ENCODE measurements around the gene STAT6.
"Not testable (repeated sequence)": the region's sequence is repeated elsewhere in the genome, so short reads cannot be mapped to it uniquely, and the experiment has no call there.

The STAT6 gene

GRCh38 chr12:57089271-57090245 is 21.6 kb downstream of the STAT6 start:
- DNase-seq (ENCODE audit: low read depth in 2 of 2) = no peak

GRCh38 chr12:57088354-57089270 is 22.6 kb downstream of the STAT6 start, which contains the start of gene NAB2:
NAB2 (plus strand) TSS chr12:57089114; CDS start chr12:57089272, 158 bp downstream.
- peak; percentile 70 to 93 for DNase-seq (ENCODE audit: low read depth in 2 of 2)

- DNase-seq (ENCODE audit: low read depth in 2 of 2) = peak; percentile 60 to 72
Measured at GRCh38 chr12:57087691-57088353, 23.3 kb downstream of the STAT6 start.

GRCh38 chr12:57087010-57087690 is 24.0 kb downstream of the STAT6 start:
- DNase-seq (ENCODE audit: low read depth in 2 of 2) = peak; percentile 89 to 96

GRCh38 chr12:57086493-57087009 is 24.6 kb downstream of the STAT6 start:
- DNase-seq (ENCODE audit: low read depth in 2 of 2) = peak in 1 of 2 donors; percentile 50

- no peak for DNase-seq (ENCODE audit: low read depth in 2 of 2)
Measured at GRCh38 chr12:57085999-57086492, 25.1 kb downstream of the STAT6 start.

GRCh38 chr12:57080855-57081254 is 30.3 kb downstream of the STAT6 start:
- no peak for DNase-seq (ENCODE audit: low read depth in 2 of 2)

GRCh38 chr12:57079821-57080220 is 31.3 kb downstream of the STAT6 start:
- no peak for DNase-seq (ENCODE audit: low read depth in 2 of 2)

- DNase-seq (ENCODE audit: low read depth in 2 of 2) = peak; percentile 75 to 94
Measured at GRCh38 chr12:57078519-57079404, 32.4 kb downstream of the STAT6 start, which contains the start of gene NEMP1. NEMP1 (minus strand) TSS chr12:57078791; CDS start chr12:57078745, 46 bp downstream.

GRCh38 chr12:57073566-57074450 is 37.4 kb downstream of the STAT6 start:
- not testable (repeated sequence) for DNase-seq (ENCODE audit: low read depth in 2 of 2)

GRCh38 chr12:57072661-57073060 is 38.5 kb downstream of the STAT6 start:
- no peak for DNase-seq (ENCODE audit: low read depth in 2 of 2)

GRCh38 chr12:57069523-57069922 is 41.6 kb downstream of the STAT6 start:
- DNase-seq (ENCODE audit: low read depth in 2 of 2) = no peak

GRCh38 chr12:57066245-57066644 is 44.9 kb downstream of the STAT6 start:
- no peak for DNase-seq (ENCODE audit: low read depth in 2 of 2)

- no peak for DNase-seq (ENCODE audit: low read depth in 2 of 2)
Measured at GRCh38 chr12:57063991-57064685, 47.0 kb downstream of the STAT6 start.

GRCh38 chr12:57058454-57058853 is 52.7 kb downstream of the STAT6 start:
- no peak for DNase-seq (ENCODE audit: low read depth in 2 of 2)

GRCh38 chr12:57057067-57057751 is 54.0 kb downstream of the STAT6 start:
- no peak for DNase-seq (ENCODE audit: low read depth in 2 of 2)

GRCh38 chr12:57055824-57056223 is 55.3 kb downstream of the STAT6 start:
- DNase-seq (ENCODE audit: low read depth in 2 of 2) = no peak

All from stimulated activated CD4-positive, alpha-beta T cell treated with anti-CD3 and anti-CD28 coated beads, Interleukin-1b, Interleukin-23, amount 100 ng/mL, for 1 hour (primary cell).